T-helper 1 cell treated with Interleukin-12 subunit alpha and Interleukin-12 subunit beta and Interleukin-4 antibody, amounts not matched to agents 30 μg/mL and 1 μg/mL, for 36 hours (primary cell): ENCODE results near the gene TMEM181.
"Not testable (repeated sequence)": the region's sequence is repeated elsewhere in the genome, so short reads cannot be mapped to it uniquely, and the experiment has no call there.

Experiments
- H3K27ac Mint-ChIP-seq: one replicate; pipeline ENCODE4 v1.8.0; 2021; ENCODE audit warnings: mild to moderate bottlenecking, mixed read lengths
- H3K27me3 Mint-ChIP-seq: one replicate; pipeline ENCODE4 v1.8.0; 2021; ENCODE audit warnings: low read depth, mixed read lengths
- H3K36me3 Mint-ChIP-seq: one replicate; pipeline ENCODE4 v1.8.0; 2021; ENCODE audit warnings: low read depth, mixed read lengths
- H3K4me1 Mint-ChIP-seq: one replicate; pipeline ENCODE4 v1.8.0; 2021; ENCODE audit warnings: low read depth, mixed read lengths
- H3K4me3 Mint-ChIP-seq: one replicate; pipeline ENCODE4 v1.8.0; 2021; ENCODE audit warnings: mild to moderate bottlenecking, moderate library complexity, mixed read lengths
- H3K9me3 Mint-ChIP-seq: one replicate; pipeline ENCODE4 v1.8.0; 2021; ENCODE audit warnings: mixed read lengths

The TMEM181 gene

DNA sequence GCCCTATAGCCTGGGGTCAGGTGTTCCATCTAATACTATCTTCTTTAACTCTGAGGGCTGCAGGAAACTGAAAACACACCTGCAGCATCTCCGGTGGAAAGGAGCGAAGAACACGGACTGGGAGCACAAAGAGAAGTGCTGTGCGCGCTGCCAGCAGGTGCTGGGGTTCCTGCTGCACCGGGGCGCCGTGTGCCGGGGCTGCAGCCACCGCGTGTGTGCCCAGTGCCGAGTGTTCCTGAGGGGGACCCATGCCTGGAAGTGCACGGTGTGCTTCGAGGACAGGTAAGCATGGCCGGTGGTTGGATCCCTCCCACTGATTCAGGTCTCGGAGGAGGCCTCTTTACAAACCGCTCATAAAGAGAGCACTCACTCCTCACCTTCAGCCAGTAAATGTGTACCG, 105.4 kb downstream of the TMEM181 start:
- H3K4me1 Mint-ChIP-seq = peaks cover 23% of the 10 kb centered on the region
- H3K9me3 Mint-ChIP-seq = no peaks in the 10 kb centered on the region
- H3K27ac Mint-ChIP-seq = no peak overlapping the region
- no peaks in the 10 kb centered on the region for H3K27me3 Mint-ChIP-seq
- no peak overlapping the region for H3K4me3 Mint-ChIP-seq
- peaks cover 59% of the 10 kb centered on the region for H3K36me3 Mint-ChIP-seq

DNA sequence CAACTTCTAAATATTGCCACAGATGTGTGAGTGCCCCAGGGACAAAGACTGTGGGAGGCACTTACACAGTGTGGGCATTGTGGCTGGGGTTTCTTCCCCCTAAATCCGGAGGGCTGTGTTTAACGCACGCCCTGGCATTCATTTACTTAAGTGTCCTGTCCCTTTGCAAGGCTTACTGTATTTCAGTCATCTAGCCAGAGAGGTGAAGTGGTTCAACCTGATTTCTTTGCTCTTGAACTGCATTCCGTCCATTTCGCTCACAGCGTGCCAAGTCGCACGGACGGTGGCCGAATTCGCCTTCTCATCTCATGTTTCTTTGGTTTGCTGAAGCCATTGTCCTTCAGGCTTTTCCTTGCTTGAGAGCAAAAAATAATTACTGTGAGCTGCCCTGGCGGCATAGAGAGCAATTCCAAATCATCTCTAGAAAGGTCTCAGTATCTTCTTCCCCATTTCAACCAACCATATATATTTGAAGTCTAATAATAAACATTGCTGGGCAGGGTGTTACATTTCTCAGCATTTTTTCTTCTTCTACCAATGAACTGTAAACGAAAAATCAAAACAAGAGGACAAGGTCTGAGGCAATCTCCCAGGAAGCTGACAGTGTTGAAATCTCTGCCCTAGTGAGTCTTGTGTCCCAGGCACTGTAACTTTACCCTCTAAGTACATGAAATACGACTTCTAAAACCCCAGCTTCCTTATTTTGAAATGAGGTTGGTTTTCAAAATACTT, 106.9 kb downstream of the TMEM181 start:
- Mint-ChIP-seq H3K9me3 (no peaks in the 10 kb centered on the region), H3K27me3 (no peaks in the 10 kb centered on the region), H3K4me1 (peaks cover 16% of the 10 kb centered on the region), H3K4me3 (no peak overlapping the region), H3K27ac (peak overlapping the region; percentile 19), H3K36me3 (peaks cover 53% of the 10 kb centered on the region)

DNA sequence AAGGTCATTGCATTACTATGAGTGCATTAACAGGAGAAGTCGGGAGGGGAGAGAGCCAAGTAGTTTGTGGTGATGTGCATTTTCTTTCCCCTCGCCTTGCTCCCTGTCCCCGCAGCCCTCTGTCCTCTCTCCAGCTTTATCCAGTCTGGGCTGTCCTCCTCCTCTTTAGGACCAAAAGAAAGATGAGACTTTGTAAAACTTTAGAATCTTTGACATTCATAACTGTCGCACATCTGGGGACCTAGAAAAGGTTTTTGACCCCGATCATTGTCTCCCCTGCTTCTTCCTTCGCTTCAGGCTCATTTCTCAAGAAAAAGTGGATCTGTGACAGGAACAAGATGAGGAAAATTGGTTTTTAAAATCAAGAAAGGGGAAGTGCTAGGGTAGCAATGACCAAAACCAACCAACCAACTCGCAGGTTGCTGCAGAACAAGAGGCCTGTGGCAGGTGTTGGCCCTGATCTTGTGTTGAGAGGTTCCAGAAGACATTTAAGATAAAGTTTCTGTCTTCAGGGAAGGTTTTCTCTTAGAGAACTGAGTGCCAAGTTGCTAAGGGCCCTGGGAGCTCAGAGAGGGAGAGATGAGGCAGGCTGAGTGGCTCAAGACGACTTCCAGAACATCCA, 107.6 kb downstream of the TMEM181 start:
- H3K27me3 Mint-ChIP-seq = no peaks in the 10 kb centered on the region
- H3K36me3 Mint-ChIP-seq = peaks cover 48% of the 10 kb centered on the region
- H3K9me3 Mint-ChIP-seq = no peaks in the 10 kb centered on the region
- H3K27ac Mint-ChIP-seq = no peak overlapping the region
- no peak overlapping the region for H3K4me3 Mint-ChIP-seq
- peaks cover 16% of the 10 kb centered on the region for H3K4me1 Mint-ChIP-seq

DNA sequence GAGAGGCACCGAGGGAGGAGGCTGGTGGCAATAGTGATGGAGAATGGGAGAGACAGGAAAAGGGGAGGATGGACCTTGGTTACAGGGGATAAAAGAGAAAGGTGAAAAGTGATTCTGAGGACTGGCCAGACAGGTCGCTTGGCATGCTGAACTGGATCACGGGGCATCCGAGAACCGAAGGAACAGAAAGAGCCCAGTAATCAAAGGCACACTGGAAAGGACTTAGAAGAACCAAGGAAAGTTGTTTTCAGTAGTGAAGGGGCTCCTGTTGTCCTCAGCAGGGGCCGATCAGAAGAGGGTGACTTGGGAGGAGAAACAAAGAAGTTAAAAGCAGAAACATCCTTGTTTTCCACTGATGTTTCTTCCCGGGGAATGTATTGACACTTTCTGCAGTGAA, 108.8 kb downstream of the TMEM181 start:
- peaks cover 45% of the 10 kb centered on the region for H3K36me3 Mint-ChIP-seq
- no peak overlapping the region for H3K4me3 Mint-ChIP-seq
- no peaks in the 10 kb centered on the region for H3K27me3 Mint-ChIP-seq
- no peaks in the 10 kb centered on the region for H3K9me3 Mint-ChIP-seq
- peaks cover 16% of the 10 kb centered on the region for H3K4me1 Mint-ChIP-seq
- no peak overlapping the region for H3K27ac Mint-ChIP-seq

DNA sequence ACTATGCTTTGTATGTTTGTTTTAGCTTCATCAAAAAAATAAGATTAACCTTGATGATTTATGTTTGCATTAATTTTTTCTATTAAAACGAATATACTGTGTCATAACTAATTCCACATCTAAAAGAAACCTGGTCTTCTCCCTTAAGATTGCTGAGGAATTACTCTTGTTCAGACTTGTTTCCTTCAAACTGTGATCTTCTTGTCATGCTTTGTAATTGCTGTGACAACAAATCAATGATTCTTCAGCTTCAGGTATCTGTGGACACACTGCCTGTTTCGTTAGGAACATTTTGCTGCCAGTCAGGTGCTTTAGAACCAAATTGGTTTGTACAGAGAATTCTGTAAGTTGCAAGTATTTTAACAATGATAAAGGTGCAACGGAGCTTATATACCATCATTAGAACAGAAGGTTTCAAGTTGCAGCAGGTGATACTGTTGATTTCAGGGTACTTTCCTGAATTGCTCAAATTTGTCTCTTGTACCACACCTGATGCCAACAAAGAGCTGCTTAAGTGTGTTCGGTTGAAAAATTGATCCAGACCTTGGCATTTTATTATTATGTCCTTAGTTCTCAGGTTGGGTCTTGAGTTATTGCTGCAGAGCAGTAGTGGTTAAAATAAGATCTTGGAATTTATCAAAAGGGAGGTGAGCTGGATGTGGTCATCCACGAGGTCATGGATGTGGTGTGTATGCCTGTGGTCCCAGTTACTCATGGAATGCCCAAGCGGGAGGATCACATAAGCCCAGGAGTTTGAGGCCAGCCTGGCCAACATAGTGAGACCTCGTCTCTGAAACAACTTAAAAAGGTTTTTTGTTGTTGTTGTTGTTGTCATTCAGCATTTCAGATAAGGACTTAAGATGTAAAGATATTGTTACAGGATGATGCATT, 109.5 kb downstream of the TMEM181 start:
- H3K9me3 Mint-ChIP-seq = no peaks in the 10 kb centered on the region
- H3K27me3 Mint-ChIP-seq = no peaks in the 10 kb centered on the region
- peaks cover 16% of the 10 kb centered on the region for H3K4me1 Mint-ChIP-seq
- H3K4me3 Mint-ChIP-seq = no peak overlapping the region
- H3K36me3 Mint-ChIP-seq = peaks cover 50% of the 10 kb centered on the region
- no peak overlapping the region for H3K27ac Mint-ChIP-seq

DNA sequence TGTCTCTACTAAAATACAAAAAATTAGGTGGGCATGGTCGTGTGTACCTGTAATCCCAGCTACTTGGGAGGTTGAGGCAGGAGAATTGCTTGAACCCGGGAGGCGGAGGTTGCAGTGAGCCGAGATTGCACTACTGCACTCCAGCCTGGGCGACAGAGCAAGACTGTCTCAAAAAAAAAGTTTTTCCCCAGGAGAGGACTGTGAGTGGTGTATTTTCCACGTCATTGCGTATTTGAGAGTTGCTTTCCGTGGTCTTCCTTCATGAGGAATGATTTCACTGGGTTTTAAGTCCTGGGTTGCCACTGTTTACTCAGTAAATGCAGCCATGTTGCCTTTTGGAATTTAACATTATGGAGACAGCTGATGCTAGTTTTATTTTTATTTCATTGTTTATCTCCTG, 112.2 kb downstream of the TMEM181 start:
- H3K27me3 Mint-ChIP-seq, H3K27ac Mint-ChIP-seq, H3K4me3 Mint-ChIP-seq, H3K9me3 Mint-ChIP-seq: not testable (repeated sequence)
- peaks cover 13% of the 10 kb centered on the region for H3K4me1 Mint-ChIP-seq
- H3K36me3 Mint-ChIP-seq = peaks cover 51% of the 10 kb centered on the region

DNA sequence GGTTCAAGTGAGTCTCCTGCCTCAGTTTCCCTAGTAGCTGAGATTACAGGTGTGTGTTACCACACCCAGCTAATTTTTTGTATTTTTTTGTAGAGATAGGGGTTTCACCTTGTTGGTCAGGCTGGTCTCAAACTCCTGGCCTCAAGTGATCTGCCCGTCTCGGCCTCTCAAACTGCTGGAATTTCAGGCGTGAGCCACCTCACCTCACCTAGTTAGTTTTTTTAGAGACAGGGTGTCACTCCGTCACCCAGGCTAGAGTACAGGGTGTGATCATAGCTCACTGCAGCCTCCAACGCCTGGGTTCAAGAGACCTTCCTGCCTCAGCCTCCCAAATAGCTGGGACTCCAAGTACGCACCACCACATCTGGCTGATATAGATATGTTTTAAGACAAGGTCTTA, 112.8 kb downstream of the TMEM181 start:
- Mint-ChIP-seq H3K36me3 (peaks cover 51% of the 10 kb centered on the region), H3K9me3 (no peaks in the 10 kb centered on the region), H3K4me3 (no peak overlapping the region), H3K27me3 (no peaks in the 10 kb centered on the region), H3K27ac (no peak overlapping the region), H3K4me1 (peaks cover 11% of the 10 kb centered on the region)

DNA sequence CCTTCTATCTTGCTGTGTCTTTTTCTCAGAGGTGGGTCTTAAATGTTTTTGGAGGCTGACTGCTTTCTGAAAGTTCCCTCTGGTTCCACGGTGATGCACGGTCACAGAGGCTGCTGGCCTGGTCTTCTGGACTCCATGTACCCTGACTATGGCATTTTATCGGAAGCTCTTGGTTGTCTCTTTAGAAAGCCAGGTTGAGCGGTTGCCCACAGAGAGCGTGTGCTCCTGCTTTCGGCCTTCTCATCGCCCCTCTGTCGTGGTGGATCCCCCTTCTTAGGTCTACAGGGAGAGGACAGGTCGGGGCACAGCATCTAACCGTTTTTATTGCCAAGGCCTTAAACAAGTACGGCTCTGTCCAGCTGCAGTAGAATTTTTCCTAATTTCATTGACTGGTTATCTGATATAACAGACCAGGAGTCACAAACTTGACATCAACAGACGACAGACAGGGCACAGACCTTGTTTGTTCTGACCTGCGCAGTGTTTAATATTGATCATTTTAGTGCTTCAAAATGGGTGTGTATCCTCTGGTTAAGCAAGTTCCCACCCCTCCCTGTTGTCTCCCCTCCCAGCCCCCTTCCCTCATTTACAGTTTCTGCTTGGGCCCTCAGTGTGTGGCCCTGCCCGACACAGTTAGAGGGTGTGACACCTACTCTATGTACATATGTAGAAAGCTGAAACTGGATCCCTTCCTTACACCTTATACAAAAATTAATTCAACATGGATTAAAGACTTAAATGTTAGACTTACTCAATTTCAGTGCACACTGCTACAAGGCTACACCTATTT, 114.6 kb downstream of the TMEM181 start:
- Mint-ChIP-seq H3K9me3 (no peaks in the 10 kb centered on the region), H3K36me3 (peaks cover 52% of the 10 kb centered on the region), H3K27me3 (no peaks in the 10 kb centered on the region), H3K4me3 (no peak overlapping the region), H3K27ac (no peak overlapping the region), H3K4me1 (peaks cover 8% of the 10 kb centered on the region)

DNA sequence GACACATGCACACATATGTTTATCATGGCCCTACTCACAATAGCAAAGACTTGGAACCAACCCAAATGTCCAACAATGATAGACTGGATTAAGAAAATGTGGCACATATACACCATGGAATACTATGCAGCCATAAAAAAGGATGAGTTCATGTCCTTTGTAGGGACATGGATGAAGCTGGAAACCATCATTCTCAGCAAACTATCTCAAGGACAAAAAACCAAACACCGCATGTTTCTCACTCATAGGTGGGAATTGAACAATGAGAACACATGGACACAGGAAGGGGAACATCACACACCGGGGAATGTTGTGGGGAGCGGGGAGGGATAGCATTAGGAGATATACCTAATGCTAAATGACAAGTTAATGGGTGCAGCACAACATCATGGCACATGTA, 117.2 kb downstream of the TMEM181 start:
- not testable (repeated sequence) for H3K9me3 Mint-ChIP-seq, H3K4me3 Mint-ChIP-seq, H3K27me3 Mint-ChIP-seq, H3K27ac Mint-ChIP-seq, H3K4me1 Mint-ChIP-seq
- H3K36me3 Mint-ChIP-seq = peaks cover 59% of the 10 kb centered on the region

DNA sequence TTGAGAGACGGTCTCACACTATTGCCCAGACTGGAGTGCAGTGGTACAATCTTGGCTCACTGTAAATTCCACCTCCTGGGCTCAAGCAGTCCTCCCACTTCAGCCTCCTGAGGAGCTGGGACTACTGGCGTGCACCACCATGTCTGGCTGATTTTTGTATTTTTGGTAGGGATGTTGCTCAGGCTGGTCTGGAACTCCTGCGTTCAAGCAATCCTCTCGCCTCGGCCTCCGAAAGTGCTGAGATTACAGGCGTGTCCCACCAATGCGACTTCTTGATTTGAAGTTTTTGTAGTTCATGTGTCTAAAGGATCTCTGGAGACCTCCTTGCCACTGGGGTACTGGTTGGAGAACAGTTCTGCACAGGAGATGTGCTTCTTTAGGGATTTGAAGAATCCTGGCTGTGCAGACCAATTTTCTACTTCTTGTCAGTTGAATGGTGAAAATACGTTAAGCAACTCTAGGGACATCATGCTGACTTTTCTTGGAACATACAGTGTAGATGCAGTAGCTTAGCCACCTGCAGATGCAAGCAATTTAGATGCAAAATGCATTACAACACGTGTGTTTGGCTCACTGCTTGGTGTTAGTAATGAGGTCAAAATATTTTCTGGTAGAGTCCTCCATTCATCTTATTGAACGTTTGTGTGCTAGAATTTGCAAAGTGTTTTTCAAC, 118.2 kb downstream of the TMEM181 start:
- H3K36me3 Mint-ChIP-seq = peaks cover 63% of the 10 kb centered on the region
- peaks cover 12% of the 10 kb centered on the region for H3K4me1 Mint-ChIP-seq
- H3K27ac Mint-ChIP-seq = no peak overlapping the region
- no peaks in the 10 kb centered on the region for H3K27me3 Mint-ChIP-seq
- H3K4me3 Mint-ChIP-seq = no peak overlapping the region
- H3K9me3 Mint-ChIP-seq = no peaks in the 10 kb centered on the region

DNA sequence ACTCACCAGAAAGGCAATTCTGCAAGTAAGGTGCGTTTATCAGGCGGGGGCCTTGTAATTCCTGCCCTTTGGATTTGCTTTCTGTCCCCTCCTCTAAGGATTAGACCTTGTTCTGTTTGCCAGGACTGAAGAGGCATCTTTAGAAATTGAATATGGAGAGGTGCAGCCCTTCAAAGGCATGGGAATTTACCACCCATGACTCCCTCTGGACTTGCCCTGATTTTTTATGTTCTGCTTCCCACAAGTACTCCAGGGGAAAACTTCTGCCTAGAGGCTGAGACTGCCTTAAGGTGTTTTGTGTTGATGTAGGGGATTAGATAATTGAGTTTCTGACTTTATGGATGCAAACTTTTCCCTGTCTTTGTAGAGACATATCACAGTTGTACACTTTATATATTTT, 120.1 kb downstream of the TMEM181 start:
- H3K4me1 Mint-ChIP-seq = peaks cover 21% of the 10 kb centered on the region
- H3K27me3 Mint-ChIP-seq = no peaks in the 10 kb centered on the region
- H3K27ac Mint-ChIP-seq = peak overlapping the region; percentile 49
- no peak overlapping the region for H3K4me3 Mint-ChIP-seq
- H3K36me3 Mint-ChIP-seq = peaks cover 60% of the 10 kb centered on the region
- H3K9me3 Mint-ChIP-seq = no peaks in the 10 kb centered on the region

DNA sequence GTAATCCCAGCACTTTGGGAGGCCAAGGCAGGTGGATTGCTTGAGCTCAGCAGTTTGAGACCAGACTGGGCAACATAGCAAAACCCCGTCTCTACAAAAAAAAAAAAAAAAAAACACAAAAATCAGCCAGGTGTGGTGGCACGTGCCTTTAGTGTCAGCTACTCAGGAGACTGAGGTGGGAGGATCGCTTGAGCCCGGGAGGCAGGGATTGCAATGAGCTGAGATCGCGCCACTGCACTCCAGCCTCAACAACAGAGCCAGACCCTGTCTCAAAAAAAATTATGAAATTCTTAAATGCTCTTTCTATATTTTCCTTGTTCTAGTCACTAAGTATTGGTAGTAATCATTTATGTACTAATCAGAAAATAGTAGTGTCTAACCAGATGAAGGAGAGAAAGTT, 120.6 kb downstream of the TMEM181 start:
- Mint-ChIP-seq H3K27me3 (no peaks in the 10 kb centered on the region), H3K4me3 (no peak overlapping the region), H3K27ac (no peak overlapping the region), H3K9me3 (no peaks in the 10 kb centered on the region), H3K4me1 (peaks cover 22% of the 10 kb centered on the region), H3K36me3 (peaks cover 57% of the 10 kb centered on the region)

DNA sequence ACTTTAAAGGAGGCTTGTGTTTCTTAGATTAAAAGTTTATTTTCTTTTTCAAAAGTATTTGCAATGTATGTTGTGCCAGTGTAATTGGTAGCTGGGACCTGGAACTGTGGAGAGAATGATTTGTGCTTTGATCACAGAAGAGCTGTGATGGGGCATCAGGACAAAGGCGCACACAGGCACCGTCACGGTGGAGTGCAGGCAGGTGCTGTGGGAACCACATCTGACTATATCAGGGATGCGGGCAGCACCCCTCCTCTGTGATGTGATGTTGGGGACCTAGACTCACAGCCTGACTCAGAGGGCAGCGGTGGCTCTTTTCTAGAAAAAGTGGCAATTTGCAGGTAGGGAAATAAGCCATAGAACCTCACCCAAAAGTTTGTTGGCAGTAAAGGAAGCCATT, 124.4 kb downstream of the TMEM181 start:
- H3K36me3 Mint-ChIP-seq = peaks cover 58% of the 10 kb centered on the region
- no peaks in the 10 kb centered on the region for H3K27me3 Mint-ChIP-seq
- H3K4me1 Mint-ChIP-seq = peaks cover 51% of the 10 kb centered on the region
- no peak overlapping the region for H3K27ac Mint-ChIP-seq
- H3K4me3 Mint-ChIP-seq = no peak overlapping the region
- peaks cover 3% of the 10 kb centered on the region for H3K9me3 Mint-ChIP-seq
